Smooth muscle cell (in vitro differentiated cells): ENCODE results near the gene SAP30BP. TPM values are rescaled to one million over a fixed set of nuclear protein-coding genes. Genes with fewer than 3 reads are reported as not detected.

Source experiments
- DNase-seq: peaks from one replicate; lab custom pipeline; 2025; ENCODE audit not compliant: unreplicated experiment; lab: John Stamatoyannopoulos, UW
- H2AFZ ChIP-seq: fragments of 200-600 bp; sonication (generic); 2 replicates; pipeline ENCODE4 v1.6.0; 2016; ENCODE audit warnings: antibody characterized with exemption, low read depth, mild to moderate bottlenecking
- H3F3A ChIP-seq: fragments of 200-600 bp; sonication (generic); 2 replicates; pipeline ENCODE4 v1.6.0; 2017; ENCODE audit warnings: antibody characterized with exemption, low read depth
- H3K27ac ChIP-seq: fragments of 200-600 bp; sonication (generic); 2 replicates; pipeline ENCODE4 v1.5.1; 2016; ENCODE audit warnings: low read depth, mild to moderate bottlenecking
- H3K27me3 ChIP-seq: fragments of 200-600 bp; sonication (generic); 2 replicates; pipeline ENCODE4 v1.6.1; 2016; ENCODE audit warnings: low read depth, mild to moderate bottlenecking
- H3K36me3 ChIP-seq: fragments of 200-600 bp; sonication (generic); 2 replicates; pipeline ENCODE4 v1.5.1; 2016; ENCODE audit warnings: low read depth
- H3K4me1 ChIP-seq: fragments of 200-600 bp; sonication (generic); 2 replicates; pipeline ENCODE4 v1.5.1; 2016; ENCODE audit warnings: low read depth
- H3K4me2 ChIP-seq: fragments of 200-600 bp; sonication (generic); 2 replicates; pipeline ENCODE4 v1.6.0; 2016; ENCODE audit warnings: mild to moderate bottlenecking
- H3K4me3 ChIP-seq: fragments of 200-600 bp; sonication (generic); 2 replicates; pipeline ENCODE4 v1.5.1; 2016; ENCODE audit warnings: mild to moderate bottlenecking
- H3K79me2 ChIP-seq: fragments of 200-600 bp; sonication (generic); 2 replicates; pipeline ENCODE4 v1.6.0; 2016; ENCODE audit warnings: low read depth, mild to moderate bottlenecking
- H3K9ac ChIP-seq: fragments of 200-600 bp; sonication (generic); 2 replicates; pipeline ENCODE4 v1.6.0; 2016; ENCODE audit warnings: low read depth
- H3K9me3 ChIP-seq: fragments of 200-600 bp; sonication (generic); replicated peaks from 2 replicates; pipeline ENCODE4 v1.5.1; 2016; ENCODE audit warnings: low read depth
- H4K20me1 ChIP-seq: fragments of 200-600 bp; sonication (generic); 2 replicates; pipeline ENCODE4 v1.6.0; 2016; ENCODE audit warnings: low read depth
- CTCF ChIP-seq: fragments of 200-600 bp; sonication (generic); IDR thresholded peaks from 2 replicates; pipeline ENCODE4 v1.5.1; 2017; ENCODE audit warnings: borderline replicate concordance, mild to moderate bottlenecking, antibody characterized with exemption; ENCODE audit not compliant: insufficient read depth, poor library complexity, severe bottlenecking
- WGBS: methylation state at CpG from one replicate; pipeline ENCODE4 v1.1.7; 2016; ENCODE audit warnings: low lambda C conversion rate; 5-methylcytosine and 5-hydroxymethylcytosine counted together
- polyA plus RNA-seq: library from polyadenylated mRNA; unstranded; fragments of >200 nt; fragmentation: Nextera tagmentation; extraction: Ambion mirVana; gene quantifications from 2 replicates; pipeline ENCODE4 v1.2.1, GENCODE V29; 2016
- total RNA-seq: library from RNA; depleted of rRNA; stranded (reverse); fragments of >200 nt; gene quantifications from 2 replicates; pipeline ENCODE4 v1.2.3, GENCODE V29; 2014

SAP30BP gene
- total and polyA plus RNA-seq, 2 experiments from 2014 or later: 75.4 to 135 TPM

- no peak overlapping the region for H3K27ac ChIP-seq
- no peak overlapping the region for H2AFZ ChIP-seq
- H3K9ac ChIP-seq: no peak overlapping the region
- DNase-seq: no peak
- H4K20me1 ChIP-seq: peaks cover 21% of the 10 kb centered on the region
- no peak overlapping the region for H3K4me3 ChIP-seq
- WGBS: 94% methylated on average over 25 of the region's 26 CpGs
- no peak overlapping the region for H3K4me2 ChIP-seq
- TF ChIP-seq CTCF: no peak
- no peaks in the 10 kb centered on the region for H3K36me3 ChIP-seq
- no peaks in the 10 kb centered on the region for H3K4me1 ChIP-seq
- no peaks in the 10 kb centered on the region for H3K79me2 ChIP-seq
- no peaks in the 10 kb centered on the region for H3K9me3 ChIP-seq
- no peaks in the 10 kb centered on the region for H3F3A ChIP-seq
- H3K27me3 ChIP-seq: no peaks in the 10 kb centered on the region
Measured at GRCh38 chr17:75736173-75736835, 69.2 kb downstream of the SAP30BP start.

- no peaks in the 10 kb centered on the region for H3K36me3 ChIP-seq
- H3K27me3 ChIP-seq: no peaks in the 10 kb centered on the region
- no peak overlapping the region for H3K9ac ChIP-seq
- H3K27ac ChIP-seq: no peak overlapping the region
- TF ChIP-seq CTCF: no peak
- peaks cover 14% of the 10 kb centered on the region for H4K20me1 ChIP-seq
- H2AFZ ChIP-seq: no peak overlapping the region
- 85% methylated on average over 14 of the region's 20 CpGs for WGBS
- no peak overlapping the region for H3K4me3 ChIP-seq
- no peak overlapping the region for H3K4me2 ChIP-seq
- H3K4me1 ChIP-seq: no peaks in the 10 kb centered on the region
- no peak for DNase-seq
- H3F3A ChIP-seq: no peaks in the 10 kb centered on the region
- H3K9me3 ChIP-seq: no peaks in the 10 kb centered on the region
- H3K79me2 ChIP-seq: no peaks in the 10 kb centered on the region
Measured at GRCh38 chr17:75737133-75737962, 70.2 kb downstream of the SAP30BP start.

- Histone ChIP-seq H3K9me3 (no peaks in the 10 kb centered on the region), H3K4me2 (no peak overlapping the region), H2AFZ (no peak overlapping the region), H3K79me2 (no peaks in the 10 kb centered on the region), H3K4me1 (no peaks in the 10 kb centered on the region), H3K27me3 (no peaks in the 10 kb centered on the region), H3K27ac (no peak overlapping the region), H4K20me1 (peaks cover 10% of the 10 kb centered on the region), H3K4me3 (no peak overlapping the region), H3K9ac (no peak overlapping the region), H3K36me3 (no peaks in the 10 kb centered on the region), H3F3A (no peaks in the 10 kb centered on the region)
- no peak for DNase-seq
- no peak for TF ChIP-seq CTCF
- WGBS: 77% methylated on average over 14 of the region's 14 CpGs
Measured at GRCh38 chr17:75738218-75738802, 71.2 kb downstream of the SAP30BP start.
